B cell (primary cell): ENCODE measurements around the gene MAGI2. TPM values are rescaled to one million over a fixed set of nuclear protein-coding genes. Genes with fewer than 3 reads are reported as not detected.

Experiments
- ATAC-seq: fragments of 200-7000 bp; cut with Tn5 transposase; one replicate; pipeline ENCODE4 v1.10.0; 2021; ENCODE audit warnings: low read depth, mild to moderate bottlenecking, moderate number of reproducible peaks, moderate library complexity
- CTCF ChIA-PET: fragments of 350-600 bp; sonication (Branson Sonifier 250); formaldehyde crosslinking; loops from one replicate; lab custom pipeline; 2021; ENCODE audit warnings: antibody characterized with exemption, inconsistent platforms; lab: Charles Lee
- POLR2A ChIA-PET: fragments of 350-600 bp; sonication (Branson Sonifier 250); formaldehyde crosslinking; loops from one replicate; lab custom pipeline; 2021; ENCODE audit warnings: antibody characterized with exemption; lab: Charles Lee
- DNase-seq: peaks from one replicate; pipeline ENCODE4 v3.0.0; 2013
- H2AFZ ChIP-seq: 2 replicates; pipeline ENCODE4 v1.6.1; 2012; ENCODE audit warnings: mild to moderate bottlenecking, low read depth, low read length; ENCODE audit not compliant: insufficient read depth, poor library complexity, severe bottlenecking
- H3K27ac ChIP-seq, 2 donors: 1 replicate in 1 of 2; 2 replicates in 1 of 2; pipeline ENCODE4 v1.5.1; 2012 to 2013; ENCODE audit warnings: low read length in 2 of 2, mild to moderate bottlenecking in 2 of 2, moderate library complexity in 1 of 2
- H3K27me3 ChIP-seq, 4 experiments: fragments of 200-600 bp in 1 of 4; sonication (generic) in 1 of 4; replicated peaks in 1 of 4; 1 replicate in 2 of 4; 2 replicates in 2 of 4; pipeline versions ENCODE4 v1.6.1 to v1.7.0; 2013 to 2016; ENCODE audit warnings: low read length in 3 of 4, mild to moderate bottlenecking in 2 of 4, mixed read lengths in 1 of 4, moderate library complexity in 1 of 4; ENCODE audit not compliant: insufficient read depth in 4 of 4, control insufficient read depth in 3 of 4; ENCODE audit errors: control extremely low read depth in 1 of 4
- H3K36me3 ChIP-seq, 2 experiments: replicated peaks in 1 of 2; 1 replicate in 1 of 2; 2 replicates in 1 of 2; pipeline versions ENCODE4 v1.6.1 to v1.7.1; 2013; ENCODE audit warnings: low read length in 1 of 2; ENCODE audit not compliant: insufficient read depth in 2 of 2, control insufficient read depth in 1 of 2; ENCODE audit errors: control extremely low read depth in 1 of 2, extremely low read depth in 1 of 2
- H3K4me1 ChIP-seq, 2 donors: fragments of 200-600 bp in 1 of 2; sonication (generic) in 1 of 2; 1 replicate in 1 of 2; 2 replicates in 1 of 2; pipeline versions ENCODE4 v1.5.1 to v1.6.1; 2013 to 2017; ENCODE audit warnings: low read length in 2 of 2; ENCODE audit not compliant: control insufficient read depth in 2 of 2, insufficient read depth in 2 of 2
- H3K4me2 ChIP-seq: replicated peaks from 2 replicates; pipeline ENCODE3; 2012; ENCODE audit warnings: mild to moderate bottlenecking, low read depth, low read length; ENCODE audit not compliant: poor library complexity, severe bottlenecking
- H3K4me3 ChIP-seq, 5 experiments: fragments of 200-600 bp in 1 of 5; sonication (generic) in 1 of 5; 1 replicate in 3 of 5; 2 replicates in 2 of 5; pipeline versions ENCODE4 v1.5.1 to v1.7.0; 2011 to 2016; ENCODE audit warnings: low read length in 4 of 5, mild to moderate bottlenecking in 4 of 5, low read depth in 2 of 5, control low read depth in 1 of 5, moderate library complexity in 1 of 5; ENCODE audit not compliant: insufficient read depth in 1 of 5; ENCODE audit errors: control extremely low read depth in 1 of 5, extremely low read depth in 1 of 5
- H3K79me2 ChIP-seq: fragments of 200-600 bp; sonication (generic); one replicate; pipeline ENCODE4 v1.6.0; 2016; ENCODE audit warnings: low read length; ENCODE audit not compliant: control insufficient read depth, insufficient read depth
- H3K9ac ChIP-seq: fragments of 200-600 bp; sonication (generic); 2 replicates; pipeline ENCODE4 v1.6.1; 2017; ENCODE audit warnings: mild to moderate bottlenecking, low read length, moderate library complexity
- H3K9me3 ChIP-seq, 3 donors: one replicate each; pipeline versions ENCODE4 v1.6.1 to v1.7.1; 2013; ENCODE audit warnings: low read length in 2 of 3; ENCODE audit not compliant: control insufficient read depth in 2 of 3, insufficient read depth in 1 of 3; ENCODE audit errors: control extremely low read depth in 1 of 3
- H4K20me1 ChIP-seq: 2 replicates; pipeline ENCODE4 v1.6.0; 2012; ENCODE audit warnings: mild to moderate bottlenecking, low read length; ENCODE audit not compliant: insufficient read depth, control insufficient read depth, poor library complexity, severe bottlenecking
- H3K27ac Mint-ChIP-seq: one replicate; pipeline ENCODE4 v1.8.0; 2021; ENCODE audit warnings: mixed read lengths
- H3K27me3 Mint-ChIP-seq: one replicate; pipeline ENCODE4 v1.8.0; 2021; ENCODE audit warnings: mixed read lengths
- H3K4me1 Mint-ChIP-seq: one replicate; pipeline ENCODE4 v1.8.0; 2021; ENCODE audit warnings: mixed read lengths
- H3K4me3 Mint-ChIP-seq: one replicate; pipeline ENCODE4 v1.8.0; 2021; ENCODE audit warnings: mixed read lengths
- H3K9me3 Mint-ChIP-seq: one replicate; pipeline ENCODE4 v1.8.0; 2022; ENCODE audit warnings: mixed read lengths; ENCODE audit not compliant: insufficient read depth
- CTCF ChIP-seq: fragments of 200-600 bp; IDR thresholded peaks from one replicate; pipeline ENCODE4 v1.8.0; 2022; ENCODE audit warnings: antibody characterized with exemption, mild to moderate bottlenecking
- EZH2 ChIP-seq: IDR thresholded peaks from 2 replicates; pipeline ENCODE4 v1.6.1; 2012; ENCODE audit warnings: borderline replicate concordance, low read depth, mild to moderate bottlenecking, moderate library complexity, low read length; ENCODE audit not compliant: insufficient read depth, poor library complexity, severe bottlenecking
- WGBS: methylation state at CpG from one replicate; pipeline ENCODE4 v1.1.5; 2013; ENCODE audit warnings: missing lambda C conversion rate; ENCODE audit not compliant: insufficient coverage; 5-methylcytosine and 5-hydroxymethylcytosine counted together
- intact Hi-C: fragments of 100-400 bp; cut with micrococcal nuclease; formaldehyde crosslinking; loops from one replicate; pipeline ENCODE4 v1.10.0; 2022
- polyA plus RNA-seq: library from polyadenylated mRNA; depleted of rRNA; stranded (reverse); fragments of >200 nt; gene quantifications from 2 replicates; pipeline ENCODE4 v1.2.3, GENCODE V29; 2012
- total RNA-seq, 2 donors: library from RNA; stranded (reverse); fragments of 120-200 nt in 1 of 2; gene quantifications; 1 replicate in 1 of 2; 2 replicates in 1 of 2; pipeline versions ENCODE4 v1.2.3 to v1.2.4, GENCODE V29; 2013 to 2022

The MAGI2 gene
- total and polyA plus RNA-seq, 2 donors (not counting 1 experiment from before 2014, with no cell fraction given), result 0.16 to 0.64 TPM

- H3K4me1 ChIP-seq, result no peaks in the 10 kb centered on the region
- ChIA-PET POLR2A (no interaction called here), CTCF (no interaction called here)
- H2AFZ ChIP-seq, result no peak overlapping the region
- no peak overlapping the region for H3K9ac ChIP-seq
- Mint-ChIP-seq H3K27me3 (no peaks in the 10 kb centered on the region), H3K27ac (no peak overlapping the region), H3K9me3 (no peaks in the 10 kb centered on the region), H3K4me1 (no peaks in the 10 kb centered on the region), H3K4me3 (no peak overlapping the region)
- H3K79me2 ChIP-seq, result no peaks in the 10 kb centered on the region
- intact Hi-C loops, result no loop called here
- TF ChIP-seq EZH2 (no peak), CTCF (no peak)
- H3K4me2 ChIP-seq, result no peak overlapping the region
- H3K4me3 ChIP-seq, result no peak overlapping the region
- ATAC-seq, result no peak
- no peaks in the 10 kb centered on the region for H4K20me1 ChIP-seq
- no peak for DNase-seq
- H3K36me3 ChIP-seq, result no peaks in the 10 kb centered on the region
- WGBS, result 82% methylated on average over 2 of the region's 3 CpGs
- H3K9me3 ChIP-seq, result no peaks in the 10 kb centered on the region
- no peaks in the 10 kb centered on the region for H3K27me3 ChIP-seq
- H3K27ac ChIP-seq, result no peak overlapping the region
Observed at GRCh38 chr7:78350926-78351325, 1102.5 kb downstream of the MAGI2 start.

- H3K9me3 ChIP-seq, result no peaks in the 10 kb centered on the region
- no peak overlapping the region for H3K27ac ChIP-seq
- H3K27ac Mint-ChIP-seq, result no peak overlapping the region
- H3K27me3 ChIP-seq, result no peaks in the 10 kb centered on the region
- no peak overlapping the region for H3K9ac ChIP-seq
- no peaks in the 10 kb centered on the region for H3K36me3 ChIP-seq
- no peaks in the 10 kb centered on the region for H3K4me1 ChIP-seq
- ATAC-seq, result no peak
- H2AFZ ChIP-seq, result no peak overlapping the region
- no peaks in the 10 kb centered on the region for H3K9me3 Mint-ChIP-seq
- H3K4me3 Mint-ChIP-seq, result no peak overlapping the region
- ChIA-PET CTCF (no interaction called here), POLR2A (no interaction called here)
- H3K27me3 Mint-ChIP-seq, result no peaks in the 10 kb centered on the region
- no peak for DNase-seq
- no peaks in the 10 kb centered on the region for H3K4me1 Mint-ChIP-seq
- no peak overlapping the region for H3K4me3 ChIP-seq
- no peaks in the 10 kb centered on the region for H4K20me1 ChIP-seq
- intact Hi-C loops, result no loop called here
- no peak for TF ChIP-seq EZH2
- no peak for TF ChIP-seq CTCF
- no peaks in the 10 kb centered on the region for H3K79me2 ChIP-seq
- H3K4me2 ChIP-seq, result no peak overlapping the region
- WGBS, result 83% methylated on average over 1 of the region's 1 CpG
Observed at GRCh38 chr7:78350391-78350790, 1103.1 kb downstream of the MAGI2 start.
